C4-2B (cell line): ENCODE data around the gene GATA2.

Experiments
- ZFX ChIP-seq: fragments of 450-650 bp; IDR thresholded peaks from 2 replicates; pipeline ENCODE4 v1.6.1; 2017
- TF ChIP-seq, protein P1 (sequence below): fragments of 450-650 bp; conservative IDR thresholded peaks from 2 replicates; pipeline ENCODE4 v1.5.1; 2017; ENCODE audit warnings: mild to moderate bottlenecking

DNA sequence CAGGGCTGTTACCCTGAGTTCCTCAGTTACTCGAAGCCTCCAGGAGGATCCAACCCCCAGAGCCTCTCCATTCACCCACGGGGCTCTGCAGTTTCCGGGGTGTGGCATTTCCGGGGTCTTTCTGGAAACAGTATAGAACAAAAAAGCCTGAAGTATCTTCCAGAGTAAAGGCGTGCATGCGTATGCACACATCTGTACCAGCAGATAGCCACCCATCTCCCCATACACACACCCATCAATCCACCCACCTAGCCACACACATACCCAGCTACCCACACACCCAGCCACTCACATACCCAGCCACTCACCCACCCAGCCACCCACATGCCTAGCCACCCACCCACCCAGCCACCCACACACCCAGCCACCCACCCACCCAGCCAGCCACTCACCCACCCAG lies 23.4 kb downstream of the GATA2 start:
- TF ChIP-seq, protein P1, sequence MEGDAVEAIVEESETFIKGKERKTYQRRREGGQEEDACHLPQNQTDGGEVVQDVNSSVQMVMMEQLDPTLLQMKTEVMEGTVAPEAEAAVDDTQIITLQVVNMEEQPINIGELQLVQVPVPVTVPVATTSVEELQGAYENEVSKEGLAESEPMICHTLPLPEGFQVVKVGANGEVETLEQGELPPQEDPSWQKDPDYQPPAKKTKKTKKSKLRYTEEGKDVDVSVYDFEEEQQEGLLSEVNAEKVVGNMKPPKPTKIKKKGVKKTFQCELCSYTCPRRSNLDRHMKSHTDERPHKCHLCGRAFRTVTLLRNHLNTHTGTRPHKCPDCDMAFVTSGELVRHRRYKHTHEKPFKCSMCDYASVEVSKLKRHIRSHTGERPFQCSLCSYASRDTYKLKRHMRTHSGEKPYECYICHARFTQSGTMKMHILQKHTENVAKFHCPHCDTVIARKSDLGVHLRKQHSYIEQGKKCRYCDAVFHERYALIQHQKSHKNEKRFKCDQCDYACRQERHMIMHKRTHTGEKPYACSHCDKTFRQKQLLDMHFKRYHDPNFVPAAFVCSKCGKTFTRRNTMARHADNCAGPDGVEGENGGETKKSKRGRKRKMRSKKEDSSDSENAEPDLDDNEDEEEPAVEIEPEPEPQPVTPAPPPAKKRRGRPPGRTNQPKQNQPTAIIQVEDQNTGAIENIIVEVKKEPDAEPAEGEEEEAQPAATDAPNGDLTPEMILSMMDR = no peak
- TF ChIP-seq ZFX = no peak
